PFSK-1 (cell line): ENCODE data around the gene GLT8D2.

ENCODE experiments used
- FOXP2 ChIP-seq: optimal IDR thresholded peaks from 2 replicates; pipeline ENCODE3; 2011; ENCODE audit warnings: borderline replicate concordance, control low read depth, inconsistent platforms; ENCODE audit not compliant: insufficient read depth; ENCODE audit errors: extremely low read length, extremely low read depth
- POLR2AphosphoS5 ChIP-seq: IDR thresholded peaks from 2 replicates; pipeline ENCODE4 v1.6.1; 2012; ENCODE audit warnings: low read depth, mild to moderate bottlenecking, control low read depth, low read length, moderate library complexity
- REST ChIP-seq, 2 experiments: IDR thresholded peaks; 2 replicates each; pipeline versions ENCODE4 v1.6.1 to v1.8.0; 2011 to 2012; ENCODE audit warnings: low read depth in 2 of 2, low read length in 2 of 2, control low read depth in 1 of 2, inconsistent platforms in 1 of 2, mild to moderate bottlenecking in 1 of 2, moderate library complexity in 1 of 2; ENCODE audit not compliant: insufficient read depth in 1 of 2
- SIN3A ChIP-seq: IDR thresholded peaks from 2 replicates; pipeline ENCODE4 v1.6.1; 2012; ENCODE audit warnings: mild to moderate bottlenecking, low read length, moderate library complexity, borderline replicate concordance; ENCODE audit not compliant: insufficient read depth
- TAF1 ChIP-seq: IDR thresholded peaks from 2 replicates; pipeline ENCODE4 v1.6.1; 2012; ENCODE audit warnings: low read length, control low read depth, borderline replicate concordance; ENCODE audit not compliant: insufficient read depth

GLT8D2 gene

GRCh38 chr12:104054681-104055346, 4.8 kb upstream of the GLT8D2 start:
- TF ChIP-seq POLR2AphosphoS5: no peak
- TF ChIP-seq SIN3A: no peak
- TF ChIP-seq TAF1: no peak
- no peak for TF ChIP-seq FOXP2
- TF ChIP-seq REST (IDR thresholded peaks at IDR 0.05; ENCODE audit: insufficient read depth in 1 of 2, low read depth in 2 of 2, low read length in 2 of 2): no peak

- no peak for TF ChIP-seq TAF1
- TF ChIP-seq REST (IDR thresholded peaks at IDR 0.05; ENCODE audit: insufficient read depth in 1 of 2, low read depth in 2 of 2, low read length in 2 of 2): no peak
- TF ChIP-seq POLR2AphosphoS5: no peak
- no peak for TF ChIP-seq SIN3A
- TF ChIP-seq FOXP2: no peak
These were observed 449 bp upstream of the GLT8D2 start for GRCh38 chr12:104050436-104050835.

GRCh38 chr12:104049278-104049902, 597 bp downstream of the GLT8D2 start:
- TF ChIP-seq SIN3A (no peak), TAF1 (no peak), REST (IDR thresholded peaks at IDR 0.05; ENCODE audit: insufficient read depth in 1 of 2, low read depth in 2 of 2, low read length in 2 of 2) (no peak), POLR2AphosphoS5 (no peak)

- TF ChIP-seq REST (IDR thresholded peaks at IDR 0.05; ENCODE audit: insufficient read depth in 1 of 2, low read depth in 2 of 2, low read length in 2 of 2) (no peak), POLR2AphosphoS5 (no peak), TAF1 (no peak), SIN3A (no peak), FOXP2 (no peak)
These were observed 1.2 kb downstream of the GLT8D2 start for GRCh38 chr12:104048811-104049210.

GRCh38 chr12:104048162-104048561, 1.8 kb downstream of the GLT8D2 start:
- TF ChIP-seq REST (IDR thresholded peaks at IDR 0.05; ENCODE audit: insufficient read depth in 1 of 2, low read depth in 2 of 2, low read length in 2 of 2) (no peak), POLR2AphosphoS5 (no peak), TAF1 (no peak), FOXP2 (no peak), SIN3A (no peak)
